WTC11 (cell line): ENCODE results near the gene EBNA1BP2.

Experiments used
- CREM ChIP-seq: sonication (generic); formaldehyde crosslinking; IDR thresholded peaks from 2 replicates; pipeline ENCODE4 v1.8.1; 2022; ENCODE audit warnings: mild to moderate bottlenecking, missing genetic modification reagents, moderate library complexity
- JUN ChIP-seq: sonication (generic); formaldehyde crosslinking; IDR thresholded peaks from 2 replicates; pipeline ENCODE4 v1.8.0; 2023; ENCODE audit warnings: mild to moderate bottlenecking, missing genetic modification reagents
- NFYB ChIP-seq: sonication (generic); formaldehyde crosslinking; conservative IDR thresholded peaks from 2 replicates; pipeline ENCODE4 v1.8.0; 2022; ENCODE audit warnings: low read depth, missing genetic modification reagents
- TF ChIP-seq, protein P1 (sequence below): sonication (generic); formaldehyde crosslinking; conservative IDR thresholded peaks from 2 replicates; pipeline ENCODE4 v1.8.1; 2023; ENCODE audit warnings: mild to moderate bottlenecking, low read depth, missing genetic modification reagents, moderate library complexity
- TF ChIP-seq, protein P2 (sequence below): sonication (generic); formaldehyde crosslinking; IDR thresholded peaks from 2 replicates; pipeline ENCODE4 v1.8.1; 2023; ENCODE audit warnings: mild to moderate bottlenecking, moderate library complexity, missing genetic modification reagents
- TF ChIP-seq, protein P3 (sequence below): sonication (generic); formaldehyde crosslinking; IDR thresholded peaks from 2 replicates; pipeline ENCODE4 v1.8.1; 2023; ENCODE audit warnings: mild to moderate bottlenecking, missing genetic modification reagents, moderate library complexity
- TF ChIP-seq, protein P4 (sequence below): fragments of 200-600 bp; IDR thresholded peaks from 2 replicates; pipeline ENCODE4 v1.8.0; 2022; ENCODE audit warnings: antibody characterized with exemption
- TF ChIP-seq, protein P5 (sequence below): sonication (generic); formaldehyde crosslinking; IDR thresholded peaks from 2 replicates; pipeline ENCODE4 v1.8.1; 2022; ENCODE audit warnings: low read depth, missing genetic modification reagents, borderline replicate concordance
- TF ChIP-seq, protein P6 (sequence below): sonication (generic); formaldehyde crosslinking; IDR thresholded peaks from 2 replicates; pipeline ENCODE4 v1.8.0; 2022; ENCODE audit warnings: mild to moderate bottlenecking, missing genetic modification reagents
- TF ChIP-seq, protein P7 (sequence below): sonication (generic); formaldehyde crosslinking; IDR thresholded peaks from 2 replicates; pipeline ENCODE4 v1.8.1; 2023; ENCODE audit warnings: mild to moderate bottlenecking, missing genetic modification reagents, borderline replicate concordance

DNA sequence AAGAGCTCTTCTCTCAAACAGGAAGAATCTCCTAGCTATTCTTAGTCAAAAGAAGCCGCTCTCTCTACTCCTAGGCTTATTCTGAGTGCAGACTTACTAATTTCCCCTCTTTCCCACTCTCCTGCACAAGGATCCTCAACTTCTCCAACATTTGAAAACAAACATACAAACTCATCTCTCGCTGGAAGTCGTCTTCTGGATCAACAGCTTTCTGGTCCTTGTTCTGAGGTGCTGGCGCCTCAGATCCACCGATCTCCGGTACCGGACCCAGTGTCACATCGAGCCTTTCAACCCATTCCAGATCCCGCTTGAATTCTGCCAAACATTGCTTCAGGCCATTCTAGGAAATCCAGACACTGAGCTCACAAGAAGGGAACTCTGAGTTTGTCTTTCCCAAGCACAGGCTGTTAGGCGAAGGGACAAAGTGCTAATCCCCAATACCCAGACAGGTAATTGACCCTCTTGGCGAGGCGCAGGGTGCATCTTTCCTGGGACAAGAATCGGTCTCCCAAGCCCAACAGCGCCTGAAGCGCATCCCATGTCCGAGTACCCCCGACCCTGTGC lies 696 bp downstream of the EBNA1BP2 start:
- no peak for TF ChIP-seq CREM (CRISPR knock-in tag)
- TF ChIP-seq, protein P1, sequence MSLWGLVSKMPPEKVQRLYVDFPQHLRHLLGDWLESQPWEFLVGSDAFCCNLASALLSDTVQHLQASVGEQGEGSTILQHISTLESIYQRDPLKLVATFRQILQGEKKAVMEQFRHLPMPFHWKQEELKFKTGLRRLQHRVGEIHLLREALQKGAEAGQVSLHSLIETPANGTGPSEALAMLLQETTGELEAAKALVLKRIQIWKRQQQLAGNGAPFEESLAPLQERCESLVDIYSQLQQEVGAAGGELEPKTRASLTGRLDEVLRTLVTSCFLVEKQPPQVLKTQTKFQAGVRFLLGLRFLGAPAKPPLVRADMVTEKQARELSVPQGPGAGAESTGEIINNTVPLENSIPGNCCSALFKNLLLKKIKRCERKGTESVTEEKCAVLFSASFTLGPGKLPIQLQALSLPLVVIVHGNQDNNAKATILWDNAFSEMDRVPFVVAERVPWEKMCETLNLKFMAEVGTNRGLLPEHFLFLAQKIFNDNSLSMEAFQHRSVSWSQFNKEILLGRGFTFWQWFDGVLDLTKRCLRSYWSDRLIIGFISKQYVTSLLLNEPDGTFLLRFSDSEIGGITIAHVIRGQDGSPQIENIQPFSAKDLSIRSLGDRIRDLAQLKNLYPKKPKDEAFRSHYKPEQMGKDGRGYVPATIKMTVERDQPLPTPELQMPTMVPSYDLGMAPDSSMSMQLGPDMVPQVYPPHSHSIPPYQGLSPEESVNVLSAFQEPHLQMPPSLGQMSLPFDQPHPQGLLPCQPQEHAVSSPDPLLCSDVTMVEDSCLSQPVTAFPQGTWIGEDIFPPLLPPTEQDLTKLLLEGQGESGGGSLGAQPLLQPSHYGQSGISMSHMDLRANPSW (CRISPR knock-in tag) = no peak
- TF ChIP-seq, protein P2, sequence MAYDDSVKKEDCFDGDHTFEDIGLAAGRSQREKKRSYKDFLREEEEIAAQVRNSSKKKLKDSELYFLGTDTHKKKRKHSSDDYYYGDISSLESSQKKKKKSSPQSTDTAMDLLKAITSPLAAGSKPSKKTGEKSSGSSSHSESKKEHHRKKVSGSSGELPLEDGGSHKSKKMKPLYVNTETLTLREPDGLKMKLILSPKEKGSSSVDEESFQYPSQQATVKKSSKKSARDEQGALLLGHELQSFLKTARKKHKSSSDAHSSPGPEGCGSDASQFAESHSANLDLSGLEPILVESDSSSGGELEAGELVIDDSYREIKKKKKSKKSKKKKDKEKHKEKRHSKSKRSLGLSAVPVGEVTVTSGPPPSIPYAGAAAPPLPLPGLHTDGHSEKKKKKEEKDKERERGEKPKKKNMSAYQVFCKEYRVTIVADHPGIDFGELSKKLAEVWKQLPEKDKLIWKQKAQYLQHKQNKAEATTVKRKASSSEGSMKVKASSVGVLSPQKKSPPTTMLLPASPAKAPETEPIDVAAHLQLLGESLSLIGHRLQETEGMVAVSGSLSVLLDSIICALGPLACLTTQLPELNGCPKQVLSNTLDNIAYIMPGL (CRISPR knock-in tag) = no peak
- TF ChIP-seq, protein P3, sequence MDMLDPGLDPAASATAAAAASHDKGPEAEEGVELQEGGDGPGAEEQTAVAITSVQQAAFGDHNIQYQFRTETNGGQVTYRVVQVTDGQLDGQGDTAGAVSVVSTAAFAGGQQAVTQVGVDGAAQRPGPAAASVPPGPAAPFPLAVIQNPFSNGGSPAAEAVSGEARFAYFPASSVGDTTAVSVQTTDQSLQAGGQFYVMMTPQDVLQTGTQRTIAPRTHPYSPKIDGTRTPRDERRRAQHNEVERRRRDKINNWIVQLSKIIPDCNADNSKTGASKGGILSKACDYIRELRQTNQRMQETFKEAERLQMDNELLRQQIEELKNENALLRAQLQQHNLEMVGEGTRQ (CRISPR knock-in tag) = no peak
- TF ChIP-seq, protein P4, sequence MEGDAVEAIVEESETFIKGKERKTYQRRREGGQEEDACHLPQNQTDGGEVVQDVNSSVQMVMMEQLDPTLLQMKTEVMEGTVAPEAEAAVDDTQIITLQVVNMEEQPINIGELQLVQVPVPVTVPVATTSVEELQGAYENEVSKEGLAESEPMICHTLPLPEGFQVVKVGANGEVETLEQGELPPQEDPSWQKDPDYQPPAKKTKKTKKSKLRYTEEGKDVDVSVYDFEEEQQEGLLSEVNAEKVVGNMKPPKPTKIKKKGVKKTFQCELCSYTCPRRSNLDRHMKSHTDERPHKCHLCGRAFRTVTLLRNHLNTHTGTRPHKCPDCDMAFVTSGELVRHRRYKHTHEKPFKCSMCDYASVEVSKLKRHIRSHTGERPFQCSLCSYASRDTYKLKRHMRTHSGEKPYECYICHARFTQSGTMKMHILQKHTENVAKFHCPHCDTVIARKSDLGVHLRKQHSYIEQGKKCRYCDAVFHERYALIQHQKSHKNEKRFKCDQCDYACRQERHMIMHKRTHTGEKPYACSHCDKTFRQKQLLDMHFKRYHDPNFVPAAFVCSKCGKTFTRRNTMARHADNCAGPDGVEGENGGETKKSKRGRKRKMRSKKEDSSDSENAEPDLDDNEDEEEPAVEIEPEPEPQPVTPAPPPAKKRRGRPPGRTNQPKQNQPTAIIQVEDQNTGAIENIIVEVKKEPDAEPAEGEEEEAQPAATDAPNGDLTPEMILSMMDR = no peak
- TF ChIP-seq NFYB = no peak
- TF ChIP-seq JUN = no peak
- TF ChIP-seq, protein P5, sequence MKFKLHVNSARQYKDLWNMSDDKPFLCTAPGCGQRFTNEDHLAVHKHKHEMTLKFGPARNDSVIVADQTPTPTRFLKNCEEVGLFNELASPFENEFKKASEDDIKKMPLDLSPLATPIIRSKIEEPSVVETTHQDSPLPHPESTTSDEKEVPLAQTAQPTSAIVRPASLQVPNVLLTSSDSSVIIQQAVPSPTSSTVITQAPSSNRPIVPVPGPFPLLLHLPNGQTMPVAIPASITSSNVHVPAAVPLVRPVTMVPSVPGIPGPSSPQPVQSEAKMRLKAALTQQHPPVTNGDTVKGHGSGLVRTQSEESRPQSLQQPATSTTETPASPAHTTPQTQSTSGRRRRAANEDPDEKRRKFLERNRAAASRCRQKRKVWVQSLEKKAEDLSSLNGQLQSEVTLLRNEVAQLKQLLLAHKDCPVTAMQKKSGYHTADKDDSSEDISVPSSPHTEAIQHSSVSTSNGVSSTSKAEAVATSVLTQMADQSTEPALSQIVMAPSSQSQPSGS = no peak
- TF ChIP-seq, protein P6, sequence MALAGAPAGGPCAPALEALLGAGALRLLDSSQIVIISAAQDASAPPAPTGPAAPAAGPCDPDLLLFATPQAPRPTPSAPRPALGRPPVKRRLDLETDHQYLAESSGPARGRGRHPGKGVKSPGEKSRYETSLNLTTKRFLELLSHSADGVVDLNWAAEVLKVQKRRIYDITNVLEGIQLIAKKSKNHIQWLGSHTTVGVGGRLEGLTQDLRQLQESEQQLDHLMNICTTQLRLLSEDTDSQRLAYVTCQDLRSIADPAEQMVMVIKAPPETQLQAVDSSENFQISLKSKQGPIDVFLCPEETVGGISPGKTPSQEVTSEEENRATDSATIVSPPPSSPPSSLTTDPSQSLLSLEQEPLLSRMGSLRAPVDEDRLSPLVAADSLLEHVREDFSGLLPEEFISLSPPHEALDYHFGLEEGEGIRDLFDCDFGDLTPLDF = no peak
- TF ChIP-seq, protein P7, sequence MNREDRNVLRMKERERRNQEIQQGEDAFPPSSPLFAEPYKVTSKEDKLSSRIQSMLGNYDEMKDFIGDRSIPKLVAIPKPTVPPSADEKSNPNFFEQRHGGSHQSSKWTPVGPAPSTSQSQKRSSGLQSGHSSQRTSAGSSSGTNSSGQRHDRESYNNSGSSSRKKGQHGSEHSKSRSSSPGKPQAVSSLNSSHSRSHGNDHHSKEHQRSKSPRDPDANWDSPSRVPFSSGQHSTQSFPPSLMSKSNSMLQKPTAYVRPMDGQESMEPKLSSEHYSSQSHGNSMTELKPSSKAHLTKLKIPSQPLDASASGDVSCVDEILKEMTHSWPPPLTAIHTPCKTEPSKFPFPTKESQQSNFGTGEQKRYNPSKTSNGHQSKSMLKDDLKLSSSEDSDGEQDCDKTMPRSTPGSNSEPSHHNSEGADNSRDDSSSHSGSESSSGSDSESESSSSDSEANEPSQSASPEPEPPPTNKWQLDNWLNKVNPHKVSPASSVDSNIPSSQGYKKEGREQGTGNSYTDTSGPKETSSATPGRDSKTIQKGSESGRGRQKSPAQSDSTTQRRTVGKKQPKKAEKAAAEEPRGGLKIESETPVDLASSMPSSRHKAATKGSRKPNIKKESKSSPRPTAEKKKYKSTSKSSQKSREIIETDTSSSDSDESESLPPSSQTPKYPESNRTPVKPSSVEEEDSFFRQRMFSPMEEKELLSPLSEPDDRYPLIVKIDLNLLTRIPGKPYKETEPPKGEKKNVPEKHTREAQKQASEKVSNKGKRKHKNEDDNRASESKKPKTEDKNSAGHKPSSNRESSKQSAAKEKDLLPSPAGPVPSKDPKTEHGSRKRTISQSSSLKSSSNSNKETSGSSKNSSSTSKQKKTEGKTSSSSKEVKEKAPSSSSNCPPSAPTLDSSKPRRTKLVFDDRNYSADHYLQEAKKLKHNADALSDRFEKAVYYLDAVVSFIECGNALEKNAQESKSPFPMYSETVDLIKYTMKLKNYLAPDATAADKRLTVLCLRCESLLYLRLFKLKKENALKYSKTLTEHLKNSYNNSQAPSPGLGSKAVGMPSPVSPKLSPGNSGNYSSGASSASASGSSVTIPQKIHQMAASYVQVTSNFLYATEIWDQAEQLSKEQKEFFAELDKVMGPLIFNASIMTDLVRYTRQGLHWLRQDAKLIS (CRISPR knock-in tag) = no peak
